ENCODE measurements around the gene FAM13A.

The FAM13A gene

GRCh38 chr4:88713782-88714181 is 343.2 kb downstream of the FAM13A start:
- DNase-seq (ENCODE audit: low read depth): no peak

DNA sequence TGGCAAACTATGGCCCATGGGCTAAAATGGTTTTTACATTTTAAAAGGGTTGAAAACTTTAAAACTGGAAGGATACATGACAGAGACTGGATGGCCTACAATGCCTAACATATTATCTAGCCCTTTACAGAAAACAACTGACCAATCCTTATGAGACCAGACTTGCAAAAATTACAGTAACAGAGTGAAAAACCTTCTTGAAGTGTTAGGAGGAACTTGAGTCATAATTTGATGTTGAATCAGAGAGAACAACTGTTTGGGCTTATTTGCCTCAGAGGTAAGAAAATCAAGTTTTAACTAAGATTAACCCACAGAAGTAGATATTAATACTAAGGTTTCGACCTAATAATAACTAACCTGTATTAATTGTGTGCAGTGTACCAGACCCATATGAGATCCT is 347.0 kb downstream of the FAM13A start:
- no peak for DNase-seq (ENCODE audit: low read depth)

GRCh38 chr4:88706574-88706973 is 350.4 kb downstream of the FAM13A start:
- DNase-seq (ENCODE audit: low read depth): no peak

DNA sequence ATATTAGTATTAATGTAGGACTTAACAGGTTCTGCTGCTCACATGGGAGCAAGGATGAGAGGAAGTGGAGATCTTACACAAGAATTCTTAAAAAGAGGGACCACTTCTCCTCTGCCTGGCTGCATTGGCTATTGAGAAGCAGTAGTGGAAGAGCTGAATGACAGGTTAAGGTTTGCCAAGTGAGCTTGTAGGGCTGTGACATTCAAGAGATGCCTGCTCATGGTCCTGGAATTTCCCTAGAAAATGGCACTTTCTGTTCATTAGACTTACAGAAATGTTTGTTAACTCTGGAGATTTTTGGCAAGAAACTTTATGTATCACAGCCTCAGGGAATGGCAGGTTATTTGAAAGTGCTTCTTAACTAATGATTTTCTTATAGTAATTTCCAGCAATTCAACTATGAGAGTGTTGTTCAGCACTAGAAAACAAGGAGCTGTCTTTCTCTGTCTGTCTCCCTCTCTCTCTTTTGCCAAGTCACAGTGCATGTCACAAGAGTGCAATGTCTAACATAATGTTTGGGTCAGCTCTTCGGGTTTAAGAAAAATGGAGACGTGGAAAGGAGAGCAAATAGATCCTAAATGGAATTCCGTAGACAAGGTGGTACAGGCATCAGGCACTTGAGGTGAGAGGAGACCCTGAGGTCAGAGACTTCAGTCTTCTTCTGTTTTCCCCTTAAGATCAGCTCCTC is 351.0 kb downstream of the FAM13A start:
- no peak for DNase-seq (ENCODE audit: low read depth)

GRCh38 chr4:88705223-88705622 is 351.8 kb downstream of the FAM13A start:
- no peak for DNase-seq (ENCODE audit: low read depth)

- no peak for DNase-seq (ENCODE audit: low read depth)
Measured at GRCh38 chr4:88702782-88703181, 354.2 kb downstream of the FAM13A start.

DNA sequence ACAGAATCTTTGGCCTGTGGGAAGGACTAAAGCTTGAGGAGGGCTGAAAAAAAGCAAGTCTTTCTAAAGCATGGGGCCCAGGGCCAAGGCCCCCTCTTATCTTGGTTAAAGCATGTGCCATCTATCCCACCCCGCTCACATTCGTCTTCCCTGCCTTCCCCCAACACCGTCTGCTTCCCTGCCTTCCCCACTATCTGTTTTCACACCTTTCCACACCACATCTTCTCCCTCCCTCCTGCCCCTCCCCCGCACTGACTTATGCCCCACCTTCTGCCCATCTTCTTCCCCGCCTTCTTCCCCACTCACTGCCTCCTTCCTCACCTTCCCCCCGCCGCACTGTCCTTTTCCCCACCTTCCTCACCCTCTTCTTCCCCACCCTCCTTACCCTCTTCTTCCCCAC is 358.5 kb downstream of the FAM13A start:
- DNase-seq (ENCODE audit: low read depth): no peak

GRCh38 chr4:88697588-88698329 is 359.2 kb downstream of the FAM13A start, which contains the start of gene NAP1L5:
Gene NAP1L5 (minus strand): TSS chr4:88697829. CDS start chr4:88697754, 75 bp downstream.
- DNase-seq (ENCODE audit: low read depth): peak; percentile 24

- no peak for DNase-seq (ENCODE audit: low read depth)
Measured at GRCh38 chr4:88697141-88697540, 359.8 kb downstream of the FAM13A start.

DNA sequence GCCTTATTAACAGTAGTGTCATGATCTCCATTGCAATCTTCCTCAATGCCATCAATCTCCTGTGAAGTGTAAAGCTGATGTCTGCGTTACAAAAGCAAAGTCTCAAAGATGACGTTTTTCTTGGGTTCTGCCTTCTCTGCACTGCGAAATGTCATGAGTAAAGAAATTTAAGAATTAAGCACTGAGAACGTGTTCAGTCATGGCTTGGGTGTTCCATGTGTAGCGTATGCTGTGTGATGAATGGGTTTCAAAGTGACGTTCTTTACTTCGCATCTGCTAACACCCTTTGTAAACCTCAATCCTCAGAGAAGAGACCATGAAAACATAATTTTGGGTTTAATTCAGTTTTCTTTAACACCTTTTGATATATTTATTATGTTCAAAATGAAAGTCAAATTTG is 360.4 kb downstream of the FAM13A start:
- DNase-seq (ENCODE audit: low read depth): no peak

GRCh38 chr4:88693792-88694191 is 363.2 kb downstream of the FAM13A start:
- DNase-seq (ENCODE audit: low read depth): no peak

GRCh38 chr4:88690355-88690754 is 366.6 kb downstream of the FAM13A start:
- DNase-seq (ENCODE audit: low read depth): no peak

DNA sequence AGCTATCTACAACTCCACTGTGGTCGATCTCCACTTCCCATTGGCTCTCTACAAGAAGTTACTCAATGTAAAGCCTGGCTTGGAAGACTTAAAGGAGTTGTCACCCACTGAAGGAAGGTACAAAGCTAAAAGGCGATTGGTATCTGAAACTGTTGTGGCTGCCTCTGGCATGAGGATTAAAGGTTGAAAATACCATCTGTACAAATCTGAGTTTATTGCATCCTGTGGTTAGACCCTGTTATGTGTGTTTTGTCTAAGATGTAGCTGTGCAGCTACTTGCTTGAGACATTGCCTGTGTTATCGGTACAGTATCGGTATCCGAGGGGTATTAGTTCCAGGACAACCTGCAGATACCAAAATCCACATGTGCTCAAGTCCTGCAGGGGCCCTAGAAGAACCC is 375.8 kb downstream of the FAM13A start:
- DNase-seq (ENCODE audit: low read depth): no peak
